ENCODE results near the gene RNASEH2C.

DNA sequence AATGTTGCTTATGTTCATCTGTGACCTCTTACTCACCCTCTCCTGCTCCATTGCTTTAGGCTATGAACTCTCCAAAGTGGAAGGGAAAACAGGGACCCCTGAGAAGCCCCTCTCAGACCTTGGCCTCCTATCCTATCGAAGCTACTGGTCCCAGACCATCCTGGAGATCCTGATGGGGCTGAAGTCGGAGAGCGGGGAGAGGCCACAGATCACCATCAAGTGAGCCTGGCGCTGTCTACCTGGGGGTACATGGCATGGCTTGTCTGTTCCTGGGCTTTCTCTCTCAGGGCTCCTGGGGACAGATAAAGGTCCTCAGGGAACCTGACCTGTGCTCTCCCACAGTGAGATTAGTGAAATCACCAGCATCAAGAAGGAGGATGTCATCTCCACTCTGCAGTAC lies 2.1 kb downstream of the RNASEH2C start:
- TF ChIP-seq, protein P1, sequence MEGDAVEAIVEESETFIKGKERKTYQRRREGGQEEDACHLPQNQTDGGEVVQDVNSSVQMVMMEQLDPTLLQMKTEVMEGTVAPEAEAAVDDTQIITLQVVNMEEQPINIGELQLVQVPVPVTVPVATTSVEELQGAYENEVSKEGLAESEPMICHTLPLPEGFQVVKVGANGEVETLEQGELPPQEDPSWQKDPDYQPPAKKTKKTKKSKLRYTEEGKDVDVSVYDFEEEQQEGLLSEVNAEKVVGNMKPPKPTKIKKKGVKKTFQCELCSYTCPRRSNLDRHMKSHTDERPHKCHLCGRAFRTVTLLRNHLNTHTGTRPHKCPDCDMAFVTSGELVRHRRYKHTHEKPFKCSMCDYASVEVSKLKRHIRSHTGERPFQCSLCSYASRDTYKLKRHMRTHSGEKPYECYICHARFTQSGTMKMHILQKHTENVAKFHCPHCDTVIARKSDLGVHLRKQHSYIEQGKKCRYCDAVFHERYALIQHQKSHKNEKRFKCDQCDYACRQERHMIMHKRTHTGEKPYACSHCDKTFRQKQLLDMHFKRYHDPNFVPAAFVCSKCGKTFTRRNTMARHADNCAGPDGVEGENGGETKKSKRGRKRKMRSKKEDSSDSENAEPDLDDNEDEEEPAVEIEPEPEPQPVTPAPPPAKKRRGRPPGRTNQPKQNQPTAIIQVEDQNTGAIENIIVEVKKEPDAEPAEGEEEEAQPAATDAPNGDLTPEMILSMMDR (conservative IDR thresholded peaks at IDR 0.05): no peak
- TF ChIP-seq EZH2 (IDR thresholded peaks at IDR 0.05; ENCODE audit: low read depth): no peak

Data from PC-9 (cell line).